HG02840 (cell line): ENCODE data around the gene PTPRQ.
A peak's percentile ranks its signal among the peaks of the same experiment; 100 is the strongest.

Experiments
- ATAC-seq: cut with Tn5 transposase; IDR thresholded peaks from one replicate; pipeline ENCODE4 v1.9.1; 2021; ENCODE audit warnings: mild to moderate bottlenecking, moderate library complexity, moderate number of reproducible peaks; ENCODE audit not compliant: unreplicated experiment, low FRiP score

PTPRQ gene

DNA sequence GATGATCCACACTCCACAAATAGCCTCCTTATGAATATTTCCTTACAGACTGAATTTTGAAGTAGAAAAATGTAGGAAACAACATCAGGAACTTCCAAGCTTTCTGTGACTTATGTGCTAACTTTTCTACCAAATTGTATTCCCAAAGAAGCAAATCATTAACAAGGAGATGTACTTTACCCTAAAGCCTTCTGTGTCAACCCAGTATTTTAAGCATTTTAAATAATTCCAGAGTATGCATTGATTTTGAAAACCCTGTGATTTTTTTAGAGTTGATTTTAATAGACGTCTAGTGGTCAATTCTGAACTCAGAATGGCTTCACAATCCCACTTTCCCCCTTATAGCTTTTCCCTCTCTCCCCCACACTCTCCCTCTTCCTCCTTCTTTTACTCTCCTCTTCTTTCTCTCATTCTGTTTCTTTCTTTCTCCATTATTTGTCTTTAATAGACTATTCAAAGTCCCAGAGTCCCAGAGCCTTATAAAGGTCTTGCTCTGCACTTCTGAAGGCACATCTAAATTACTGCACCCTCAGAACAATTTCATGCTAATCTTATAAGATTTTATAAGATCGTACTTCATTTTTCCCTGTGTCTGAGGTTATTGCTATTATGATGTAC, 253.3 kb downstream of the PTPRQ start:
- no peak for ATAC-seq

GRCh38 chr12:80698256-80698655, 254.2 kb downstream of the PTPRQ start:
- ATAC-seq = no peak

DNA sequence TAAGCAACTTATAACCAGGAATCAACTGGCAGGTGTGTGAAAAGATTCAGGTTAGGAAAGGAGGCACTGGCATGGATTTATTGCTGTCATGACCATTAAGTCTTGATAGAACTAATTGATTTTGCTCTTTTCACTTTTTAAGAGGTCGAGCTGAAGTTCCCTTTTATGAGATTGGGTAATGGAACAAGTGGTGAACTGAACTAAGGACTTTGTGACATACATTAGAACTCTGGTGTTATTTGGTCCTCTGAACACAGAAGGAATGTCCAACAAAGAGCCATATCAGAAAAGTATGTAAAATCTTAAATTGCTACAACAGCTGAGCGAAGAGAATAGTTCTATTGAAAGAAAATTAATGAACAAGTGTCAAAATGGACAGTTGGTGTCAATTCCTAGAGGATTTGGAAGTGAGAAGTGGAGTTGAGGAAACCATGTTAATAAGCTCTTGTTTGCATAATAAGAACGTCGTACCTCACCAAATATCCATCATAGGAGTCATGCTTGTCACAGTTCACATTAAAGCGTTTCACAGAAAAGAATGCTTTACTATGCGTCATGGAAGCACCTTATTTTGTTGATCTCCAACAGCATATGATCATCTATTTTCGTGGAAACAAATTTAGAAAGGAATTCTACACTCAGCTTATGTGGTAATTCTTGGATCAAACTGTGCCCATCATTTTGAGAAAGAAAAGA, 255.0 kb downstream of the PTPRQ start:
- no peak for ATAC-seq

DNA sequence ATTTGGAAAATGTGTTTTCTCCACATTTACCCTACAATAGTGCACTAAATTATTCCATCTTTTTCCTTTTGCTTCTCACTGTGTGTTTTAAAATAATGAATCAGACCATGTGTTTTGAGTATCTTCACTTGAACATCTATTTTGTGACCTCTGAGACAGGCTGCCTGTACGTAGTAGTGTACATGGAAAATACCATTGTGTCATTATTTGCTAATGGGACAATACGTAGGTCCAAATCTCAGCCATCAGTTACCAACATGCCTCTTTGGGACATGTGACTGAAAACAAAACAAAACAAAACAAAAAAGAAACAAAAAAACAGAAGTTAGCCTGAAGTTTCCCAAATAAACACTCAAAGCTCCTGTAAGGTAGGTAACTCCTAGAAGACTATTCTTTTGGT, 256.3 kb downstream of the PTPRQ start:
- no peak for ATAC-seq

- no peak for ATAC-seq
Observed at GRCh38 chr12:80701388-80701787, 257.4 kb downstream of the PTPRQ start.

DNA sequence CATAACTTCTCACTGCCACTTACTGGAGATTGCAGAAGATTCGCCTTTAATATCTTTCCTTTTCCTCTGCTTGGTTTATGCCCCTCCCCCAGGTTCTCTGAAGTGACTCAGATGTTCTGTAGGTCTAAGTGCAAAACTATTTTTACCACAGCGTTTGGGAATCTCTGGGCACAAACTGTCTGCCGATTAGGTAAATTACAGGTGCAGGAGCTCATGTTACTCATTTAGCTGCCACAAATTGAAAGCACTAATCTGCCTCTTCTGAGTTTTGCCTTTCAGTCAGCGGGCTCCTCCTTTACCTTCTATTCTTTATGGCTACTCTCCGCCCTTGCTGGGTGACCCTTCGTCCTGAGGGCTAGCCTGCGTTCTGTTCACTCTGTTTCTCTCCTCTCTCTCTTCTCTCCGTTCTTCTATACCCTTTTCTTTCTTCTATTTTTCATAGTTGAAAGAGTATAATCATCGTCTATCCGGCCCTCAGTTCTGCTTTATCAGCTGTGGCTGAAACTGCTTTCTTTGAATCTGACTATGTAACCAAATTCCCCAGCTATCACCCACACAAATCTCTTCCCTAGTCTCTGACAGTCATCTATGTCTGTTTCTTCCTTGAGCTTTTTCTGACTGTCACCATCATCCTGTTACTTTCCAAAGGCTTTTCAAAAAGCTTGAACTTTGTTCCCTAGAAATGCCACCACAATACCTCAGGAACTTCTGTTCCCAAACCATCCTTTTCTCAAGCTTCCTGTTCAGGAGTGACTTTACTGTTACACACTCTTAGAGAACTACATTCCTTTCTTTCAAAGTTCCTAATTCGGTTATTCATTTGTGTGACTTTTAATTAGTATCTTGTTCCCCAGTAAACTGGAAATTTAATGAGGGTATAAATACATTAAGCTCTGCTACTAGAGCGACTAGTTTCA, 259.1 kb downstream of the PTPRQ start:
- ATAC-seq = peak; percentile 82

DNA sequence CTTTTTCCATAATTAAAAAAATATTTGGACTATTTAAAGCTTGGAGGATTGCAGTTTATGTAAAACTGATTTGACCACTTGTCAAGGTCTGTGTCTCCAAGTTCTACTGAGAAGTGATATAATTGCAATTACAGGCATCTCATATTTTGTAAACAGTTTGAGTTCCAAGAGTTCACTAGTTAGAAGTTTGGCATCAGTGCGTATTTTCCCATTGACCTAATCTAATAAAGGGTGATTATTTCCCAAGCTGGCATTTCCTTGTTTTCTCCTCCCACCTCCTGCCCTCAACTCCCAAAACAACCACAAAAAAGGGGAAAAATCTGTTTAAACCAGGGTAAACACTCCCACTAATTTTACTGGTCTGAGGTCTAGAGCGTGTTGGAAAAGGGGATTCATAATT, 260.4 kb downstream of the PTPRQ start:
- ATAC-seq = no peak

DNA sequence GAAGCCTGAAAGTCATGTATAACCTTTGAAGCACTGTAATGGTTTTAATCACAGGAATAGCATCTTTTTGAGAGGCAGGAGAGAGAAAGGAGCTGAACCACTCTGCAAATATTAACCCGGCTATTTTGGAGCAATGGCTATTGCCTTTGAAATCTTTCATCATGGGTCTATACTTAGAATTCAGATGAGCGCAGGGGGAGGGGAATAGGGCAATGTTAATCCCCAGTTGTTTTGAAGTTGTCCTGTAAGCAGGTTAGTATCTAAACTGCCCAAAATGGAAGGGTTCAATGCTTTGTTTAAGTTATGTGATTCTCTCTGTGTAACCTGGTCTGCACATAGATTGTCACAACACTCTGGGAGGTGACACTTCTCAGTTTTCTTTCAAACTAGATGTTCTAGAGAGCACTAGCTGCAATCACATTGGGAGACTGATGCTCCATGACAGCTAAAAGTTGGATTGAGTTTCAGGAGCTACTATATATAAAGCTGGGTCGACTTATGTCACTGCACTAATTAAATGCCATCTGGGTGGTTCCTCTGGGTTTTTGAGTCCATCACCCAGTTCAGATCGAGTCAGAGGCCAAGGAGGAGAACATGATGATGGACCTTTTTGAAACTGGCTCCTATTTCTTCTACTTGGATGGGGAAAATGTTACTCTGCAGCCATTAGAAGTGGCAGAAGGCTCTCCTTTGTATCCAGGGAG, 263.2 kb downstream of the PTPRQ start, which contains the start of gene MYF6:
MYF6 (plus strand) TSS at position 509 of the 704 bp plus-strand sequence; CDS start at position 595, 86 bp downstream.
- no peak for ATAC-seq

GRCh38 chr12:80707830-80708258, 263.8 kb downstream of the PTPRQ start:
- ATAC-seq = no peak

DNA sequence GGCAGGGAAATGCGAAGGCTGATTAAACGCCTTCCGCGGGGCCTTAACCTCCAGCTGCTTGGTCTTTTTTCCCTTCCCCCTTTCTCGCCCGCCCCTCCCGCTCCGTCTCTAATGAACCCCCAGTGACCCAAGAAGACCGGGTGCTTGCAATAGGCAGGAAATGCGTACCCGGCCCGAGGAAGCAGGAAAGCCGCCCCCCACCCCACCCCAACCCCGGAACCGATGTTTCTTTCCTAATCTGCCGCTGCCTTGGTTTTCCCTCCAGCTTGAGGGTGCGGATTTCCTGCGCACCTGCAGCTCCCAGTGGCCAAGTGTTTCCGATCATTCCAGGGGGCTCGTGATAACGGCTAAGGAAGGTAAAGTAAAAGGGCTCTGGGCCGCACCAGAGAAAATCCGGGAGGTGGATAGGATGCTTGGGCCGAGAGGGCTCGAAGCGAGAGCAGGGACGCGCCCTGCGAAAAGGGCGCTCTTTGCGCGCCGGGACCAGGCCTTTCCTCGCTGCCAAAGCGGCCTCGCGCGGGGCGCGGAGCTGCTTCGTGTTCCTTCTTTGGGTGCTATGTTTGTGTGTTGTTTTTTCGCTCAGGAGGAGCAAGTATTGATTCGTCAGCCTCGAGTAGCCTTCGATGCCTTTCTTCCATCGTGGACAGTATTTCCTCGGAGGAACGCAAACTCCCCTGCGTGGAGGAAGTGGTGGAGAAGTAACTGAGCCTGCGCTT, 264.4 kb downstream of the PTPRQ start:
- ATAC-seq = no peak

DNA sequence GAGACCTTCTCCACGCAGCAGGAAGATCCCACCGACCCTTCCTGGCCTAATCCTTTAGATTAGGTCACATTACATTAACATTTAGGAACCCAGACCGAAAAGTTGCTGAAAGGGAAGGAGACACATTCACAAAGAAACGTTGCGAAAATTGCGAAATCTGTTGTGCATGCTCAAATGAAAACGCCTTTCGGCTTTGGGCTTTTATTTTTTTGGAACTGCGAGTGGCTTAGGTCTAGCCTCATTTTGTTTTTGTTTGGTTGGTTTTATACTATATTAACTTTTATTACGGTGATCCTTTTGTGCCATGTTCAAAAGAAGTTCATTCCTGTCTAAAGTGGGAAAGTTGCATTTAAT, 264.9 kb downstream of the PTPRQ start:
- no peak for ATAC-seq

GRCh38 chr12:80709811-80710726, 266.0 kb downstream of the PTPRQ start:
- ATAC-seq = no peak

- ATAC-seq = no peak
Observed at GRCh38 chr12:80710727-80711449, 266.9 kb downstream of the PTPRQ start.

- no peak for ATAC-seq
Observed at GRCh38 chr12:80711866-80712265, 267.8 kb downstream of the PTPRQ start.

DNA sequence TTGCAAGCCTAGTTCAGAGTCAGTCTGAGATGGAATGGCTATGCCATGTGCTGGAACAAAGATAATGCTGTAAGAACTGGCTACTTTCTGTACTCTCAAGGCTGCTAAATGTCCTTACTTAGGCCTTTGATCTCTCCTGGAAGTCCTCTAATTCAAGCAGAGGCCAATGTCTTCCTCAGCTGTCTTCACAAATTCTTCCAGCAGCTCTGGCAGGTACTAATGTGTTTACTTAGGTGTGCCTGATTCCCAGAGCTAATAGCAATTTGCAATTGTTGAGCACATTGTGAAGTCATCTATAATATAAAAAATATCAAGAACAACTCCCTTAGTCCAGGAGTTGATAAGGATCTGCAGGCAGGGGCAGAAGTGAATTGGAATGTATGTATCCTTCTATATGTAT, 268.8 kb downstream of the PTPRQ start:
- ATAC-seq = no peak

DNA sequence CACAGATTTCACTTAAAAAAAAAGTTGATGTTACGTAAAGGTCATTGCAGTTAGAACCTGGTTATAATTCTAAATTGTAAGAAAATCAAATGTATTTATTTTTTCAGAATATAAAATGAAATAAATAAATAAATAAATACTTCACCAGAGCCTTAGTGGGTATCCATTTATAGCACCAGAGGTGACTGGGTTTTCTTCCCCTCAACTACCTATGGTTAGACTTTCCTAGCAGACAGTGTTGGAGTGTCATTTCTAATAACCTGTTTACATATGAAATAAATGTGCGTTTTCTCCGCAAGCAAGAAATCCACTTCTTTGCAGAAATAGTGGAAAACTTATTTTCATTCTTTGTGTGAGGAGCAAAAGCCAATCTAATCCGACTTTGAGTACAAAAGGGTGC, 269.4 kb downstream of the PTPRQ start:
- no peak for ATAC-seq

- ATAC-seq = no peak
Observed at GRCh38 chr12:80714055-80714454, 270.0 kb downstream of the PTPRQ start.

DNA sequence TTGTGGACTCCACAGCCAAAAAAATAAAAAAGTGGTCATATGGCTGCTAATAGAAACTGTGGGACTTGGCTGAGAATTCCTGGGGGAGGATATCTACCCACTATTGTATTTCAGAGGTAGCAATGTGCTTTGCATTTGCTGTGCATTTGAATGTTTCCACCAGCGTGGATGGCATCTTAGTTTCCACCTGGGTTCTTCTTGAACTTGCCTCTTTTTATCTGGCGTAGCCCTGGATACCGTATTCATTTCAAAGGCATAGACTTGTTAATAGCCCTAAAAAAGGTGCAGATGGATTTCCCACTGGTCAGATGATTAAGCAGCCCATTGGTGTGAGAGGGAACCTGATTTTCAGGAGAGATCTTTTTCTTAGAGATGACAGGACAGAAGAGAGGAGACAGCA, 270.8 kb downstream of the PTPRQ start:
- no peak for ATAC-seq
